HG03342 (cell line): ENCODE measurements around the gene KRTAP10-2.

Source experiments
- ATAC-seq: cut with Tn5 transposase; IDR thresholded peaks from one replicate; pipeline ENCODE4 v1.9.1; 2021; ENCODE audit warnings: mild to moderate bottlenecking, moderate library complexity; ENCODE audit not compliant: unreplicated experiment

Gene KRTAP10-2

DNA sequence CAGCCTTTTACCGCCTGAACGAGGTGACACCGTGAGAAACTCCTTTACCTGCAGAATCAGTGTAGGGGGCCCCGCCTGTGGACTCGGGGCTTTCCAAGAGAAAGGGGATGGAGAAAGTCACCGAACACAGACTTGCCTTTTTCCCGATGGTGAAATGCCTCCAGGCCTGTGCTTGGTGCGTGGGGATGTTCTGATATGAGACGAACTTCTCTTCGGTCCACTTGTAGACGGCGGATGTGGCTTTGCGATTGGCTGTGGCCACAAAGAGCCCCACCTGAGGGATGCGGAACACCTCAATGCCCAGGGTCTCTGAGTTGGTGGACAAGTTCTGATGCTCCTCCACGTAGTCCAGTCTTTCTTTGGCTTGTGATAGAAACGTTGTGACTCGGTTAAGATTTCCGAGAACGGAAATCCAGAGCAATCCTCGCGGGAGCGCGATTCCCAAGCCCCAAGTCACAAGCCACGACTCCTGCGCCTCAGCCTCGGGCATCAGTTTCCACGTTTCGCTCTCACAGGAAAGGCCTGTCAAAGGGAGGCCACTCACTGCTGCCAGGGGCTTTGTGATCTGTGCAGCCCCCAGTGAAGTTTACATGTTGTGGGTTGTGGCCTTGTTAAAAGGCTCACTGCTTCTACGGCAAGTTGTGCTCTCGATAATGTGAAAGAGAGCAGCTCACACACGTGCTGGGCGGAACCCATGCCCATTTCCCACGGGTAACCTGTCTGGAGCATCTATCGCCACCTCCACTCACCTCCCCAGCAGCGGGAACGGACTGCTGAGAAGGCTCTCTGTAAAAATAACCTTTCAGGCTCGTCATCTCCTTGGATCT lies 23.9 kb downstream of the KRTAP10-2 start:
- ATAC-seq: no peak

DNA sequence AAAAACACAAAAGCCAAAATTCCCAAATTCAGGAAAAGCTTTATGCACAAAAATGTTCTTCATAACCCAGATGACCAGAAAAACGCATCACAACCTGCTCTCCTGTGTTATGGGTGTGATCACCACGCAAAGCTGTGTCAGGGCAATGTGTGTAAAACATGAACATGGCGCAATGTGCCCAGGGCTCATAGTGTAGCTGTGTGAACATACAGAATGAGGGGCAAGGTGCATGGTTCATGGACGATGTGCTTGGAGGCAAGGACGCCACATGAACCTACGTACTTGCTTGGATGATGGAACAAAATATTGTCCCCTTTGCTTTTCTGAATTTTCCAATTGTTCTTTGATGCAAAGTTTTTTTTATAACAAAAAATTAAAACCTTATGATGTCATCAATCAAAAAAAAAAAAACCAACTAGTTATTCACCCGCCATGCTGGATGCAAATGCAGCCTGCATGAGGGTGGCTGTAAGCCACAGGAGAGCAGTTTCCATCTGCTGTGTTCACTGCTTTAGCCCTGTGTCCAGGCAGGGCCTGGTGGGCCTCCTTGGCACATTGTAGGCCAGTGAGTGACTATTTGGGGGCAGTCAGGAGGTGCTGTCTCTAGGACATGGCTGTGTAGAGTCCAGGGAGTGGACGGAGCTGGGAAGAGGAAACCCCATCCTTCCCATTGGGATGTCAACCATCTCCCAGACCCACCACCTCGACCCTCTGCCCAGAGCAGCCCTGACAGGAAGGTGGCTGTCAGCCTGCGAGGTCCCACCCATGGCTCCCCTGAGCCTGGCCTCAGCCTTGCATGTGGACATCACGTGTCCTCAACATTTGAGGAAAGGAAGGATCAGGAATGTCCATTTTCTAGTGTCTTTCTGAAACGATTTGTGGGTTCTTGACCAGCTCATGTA lies 25.0 kb downstream of the KRTAP10-2 start:
- ATAC-seq: no peak

DNA sequence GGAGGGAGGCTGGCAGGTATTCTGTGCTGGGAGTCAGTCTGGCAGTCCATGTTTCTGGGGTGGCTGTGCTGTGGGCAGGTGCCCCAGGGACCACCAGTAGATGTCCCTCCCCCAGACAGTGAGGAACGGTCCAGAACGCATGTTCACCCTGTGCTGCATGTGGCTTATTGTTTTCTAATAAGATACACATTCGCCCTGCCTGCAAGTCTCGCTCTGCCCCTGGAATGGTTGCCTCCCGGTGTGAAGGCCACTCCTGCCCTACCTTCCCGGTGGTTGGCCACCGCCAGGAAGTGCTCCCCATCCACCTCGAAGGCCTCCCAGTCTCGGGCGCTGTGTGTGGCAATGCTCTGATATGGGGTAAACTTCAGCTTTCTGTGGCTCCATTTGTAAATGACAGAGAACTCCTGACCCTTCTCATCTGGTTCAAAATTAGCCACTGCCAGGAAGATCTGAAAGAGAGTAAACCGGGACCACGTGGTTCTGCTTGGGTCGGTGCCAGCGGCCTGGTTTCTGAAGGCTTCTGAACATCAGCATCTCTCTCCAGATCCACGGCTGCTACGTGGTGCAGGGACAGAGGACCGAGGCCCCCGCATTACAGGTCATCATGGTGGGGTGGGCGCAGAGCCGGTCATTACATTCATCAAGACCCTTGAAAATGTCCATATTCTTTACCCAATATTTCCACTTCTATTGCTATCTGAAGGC lies 25.8 kb downstream of the KRTAP10-2 start:
- ATAC-seq: no peak

- no peak for ATAC-seq
Observed at GRCh38 chr21:44524414-44525371, 26.6 kb downstream of the KRTAP10-2 start.

- ATAC-seq: no peak
Observed at GRCh38 chr21:44523567-44524413, 27.5 kb downstream of the KRTAP10-2 start.

DNA sequence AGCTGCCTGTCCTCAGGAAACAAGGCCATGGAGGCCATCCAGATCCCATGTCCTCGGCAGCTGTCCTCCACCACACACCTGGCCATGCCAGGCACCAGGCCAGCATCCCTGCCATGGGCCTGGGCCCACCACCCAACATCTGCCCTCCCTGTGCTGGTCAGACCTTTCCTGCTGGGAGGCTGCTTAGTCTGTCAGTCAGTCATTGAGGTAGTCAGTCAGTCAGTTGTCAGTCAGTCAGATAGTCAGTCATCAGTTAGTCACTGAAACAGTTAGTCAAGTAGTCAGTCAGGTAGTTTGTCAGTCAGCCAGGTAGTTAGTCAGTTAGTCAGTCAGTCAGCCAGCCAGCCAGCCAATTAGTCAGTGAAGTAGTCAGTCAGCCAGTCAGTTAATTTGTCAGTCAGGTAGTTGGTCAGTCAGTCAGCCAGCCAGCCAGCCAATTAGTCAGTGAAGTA lies 28.5 kb downstream of the KRTAP10-2 start:
- ATAC-seq: no peak

- ATAC-seq: no peak
Observed at GRCh38 chr21:44521928-44522752, 29.2 kb downstream of the KRTAP10-2 start.

DNA sequence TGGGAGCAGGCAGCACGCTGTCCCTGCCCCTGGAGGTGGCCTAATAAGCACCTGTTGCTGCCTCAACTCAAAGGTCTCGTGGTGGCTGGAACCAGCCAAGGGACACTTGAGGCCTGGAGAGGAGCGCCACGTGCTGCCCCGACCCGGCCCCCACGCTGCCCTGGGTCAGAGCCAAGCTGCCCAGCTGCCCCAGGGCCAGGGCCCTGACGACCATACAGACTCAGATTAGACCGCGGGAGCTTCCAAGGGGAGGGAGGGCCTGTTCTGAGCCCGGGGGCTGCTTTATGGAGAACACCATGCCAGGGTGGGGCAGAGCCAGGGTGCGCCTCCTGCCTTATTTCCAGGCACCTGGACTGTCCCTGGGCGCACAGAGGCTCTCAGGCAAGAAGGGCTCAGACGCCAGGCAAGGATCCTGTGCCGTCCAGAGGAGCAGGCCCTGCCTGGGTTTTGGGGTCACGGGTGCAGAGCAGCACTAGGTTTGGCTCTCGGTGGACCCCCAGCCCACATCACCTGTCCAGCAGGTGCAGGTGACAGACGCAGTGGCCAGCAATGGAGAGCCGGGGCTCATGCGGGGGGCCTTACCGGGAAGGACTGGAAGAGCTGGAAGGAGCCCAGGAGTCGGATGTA lies 29.9 kb downstream of the KRTAP10-2 start:
- ATAC-seq: no peak

GRCh38 chr21:44520326-44521300 lies 30.7 kb downstream of the KRTAP10-2 start:
- no peak for ATAC-seq

DNA sequence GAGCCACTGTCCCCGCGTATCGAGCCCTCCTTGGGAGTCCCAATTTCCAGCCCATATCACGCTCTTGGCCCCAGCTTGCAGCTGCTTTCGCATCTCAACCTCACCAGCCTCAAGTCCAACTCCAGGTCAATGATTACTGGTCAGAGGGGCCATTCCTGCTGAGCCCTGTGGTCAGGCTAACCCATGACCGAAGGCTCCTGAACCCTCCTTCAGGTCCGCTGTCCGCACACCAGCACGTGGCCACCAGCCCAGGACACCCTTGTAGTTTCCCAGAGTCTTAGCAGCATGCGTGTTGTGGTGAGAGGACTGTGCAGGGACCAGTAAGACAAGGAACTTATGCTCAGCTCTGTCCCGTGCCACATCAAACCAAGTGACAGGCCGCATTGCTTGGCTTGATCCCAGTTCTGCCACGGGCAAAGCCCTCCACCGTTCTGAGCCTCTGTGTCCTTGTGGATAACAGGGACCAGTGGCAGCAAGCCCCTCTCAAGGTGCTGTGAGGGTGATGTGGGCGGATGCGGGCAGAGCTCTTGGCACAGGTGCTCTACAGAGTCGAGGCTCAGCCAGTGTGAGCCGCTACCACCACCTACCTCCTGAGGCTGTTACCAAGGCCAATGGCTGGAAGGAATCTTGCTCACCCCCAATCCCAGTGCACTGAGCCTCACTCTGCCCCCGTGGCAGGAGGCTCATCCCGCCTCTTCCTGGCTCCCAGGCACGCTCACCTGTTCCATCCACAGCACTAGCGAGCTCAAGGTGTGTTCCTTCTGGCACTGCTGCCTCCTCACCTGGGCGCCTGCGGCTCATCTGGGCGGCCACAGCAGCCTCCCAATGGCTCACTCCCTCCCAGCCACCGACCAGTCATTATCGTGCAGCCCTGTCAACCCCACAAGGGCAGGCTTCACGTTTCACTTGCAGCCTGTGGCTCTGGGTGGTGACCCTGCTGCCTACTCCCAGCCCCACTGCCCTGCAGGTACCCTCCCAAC lies 31.7 kb downstream of the KRTAP10-2 start:
- ATAC-seq: no peak

GRCh38 chr21:44518686-44519085 lies 32.6 kb downstream of the KRTAP10-2 start:
- no peak for ATAC-seq

DNA sequence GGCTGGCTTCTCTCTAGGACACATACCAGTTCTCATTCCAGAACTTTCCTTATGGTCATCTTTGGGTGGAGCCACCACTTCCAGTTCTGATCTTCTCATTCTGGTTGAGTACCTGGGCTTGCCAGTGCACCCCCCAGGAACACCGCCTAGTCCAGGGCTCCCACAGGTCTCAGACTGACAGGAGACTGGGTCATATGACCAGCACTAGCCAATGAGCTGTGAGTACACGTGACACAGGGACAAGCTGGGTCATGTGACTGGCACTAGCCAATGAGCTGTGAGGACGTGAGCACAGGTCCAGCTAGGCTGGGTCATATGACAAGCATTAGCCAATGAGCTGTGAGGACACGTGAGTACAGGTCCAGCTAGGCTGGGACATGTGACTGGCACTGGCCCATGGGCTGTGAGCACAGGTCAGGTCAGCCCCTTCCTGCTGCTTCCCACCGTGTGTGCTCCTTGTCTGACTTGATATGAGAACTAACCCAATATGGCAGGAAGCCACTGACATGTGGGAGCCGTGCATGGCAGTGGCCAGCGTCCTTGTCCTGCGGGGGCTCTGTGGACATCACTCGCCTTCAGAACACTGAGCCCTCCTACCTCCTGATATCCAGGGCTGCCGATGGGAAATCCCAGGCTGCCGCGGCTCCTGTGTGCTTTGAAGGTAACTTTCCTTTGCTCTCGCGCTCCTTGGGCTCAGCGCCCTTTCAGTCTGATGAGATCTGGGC lies 34.0 kb downstream of the KRTAP10-2 start:
- no peak for ATAC-seq

- no peak for ATAC-seq
Observed at GRCh38 chr21:44516828-44517174, 34.5 kb downstream of the KRTAP10-2 start.

- ATAC-seq: no peak
Observed at GRCh38 chr21:44516342-44516741, 35.0 kb downstream of the KRTAP10-2 start.
